SU-DHL-6 (cell line): ENCODE results near the gene NFIB.

Experiments used
- H2AFZ ChIP-seq: fragments of 200-600 bp; sonication (generic); 2 replicates; pipeline ENCODE4 v1.6.1; 2014; ENCODE audit warnings: low read depth, mild to moderate bottlenecking, moderate library complexity, mixed read lengths, antibody characterized with exemption, low read length; ENCODE audit not compliant: severe bottlenecking
- H3F3A ChIP-seq: fragments of 200-600 bp; shearing (Covaris generic); 2 replicates; pipeline ENCODE4 v1.6.0; 2016; ENCODE audit warnings: antibody characterized with exemption, mild to moderate bottlenecking; ENCODE audit not compliant: insufficient read depth
- H3K27ac ChIP-seq: fragments of 200-600 bp; sonication (generic); 2 replicates; pipeline ENCODE4 v1.5.1; 2016; ENCODE audit warnings: low read depth, mild to moderate bottlenecking, low read length, moderate library complexity, mixed read lengths
- H3K27me3 ChIP-seq: fragments of 200-600 bp; sonication (generic), shearing (Covaris generic); 2 replicates; pipeline ENCODE4 v1.6.0; 2014; ENCODE audit warnings: mild to moderate bottlenecking, low read length
- H3K36me3 ChIP-seq: fragments of 200-600 bp; sonication (generic); 2 replicates; pipeline ENCODE4 v1.6.1; 2014; ENCODE audit warnings: mild to moderate bottlenecking, low read length, mixed read lengths
- H3K4me2 ChIP-seq: fragments of 300-600, 200-600 bp; shearing (Covaris generic), sonication (generic); 2 replicates; pipeline ENCODE4 v1.6.0; 2014; ENCODE audit warnings: low read length, low read depth, mild to moderate bottlenecking; ENCODE audit not compliant: poor library complexity, severe bottlenecking
- H3K4me3 ChIP-seq: fragments of 200-600 bp; sonication (generic); 2 replicates; pipeline ENCODE4 v1.5.1; 2014; ENCODE audit warnings: antibody characterized with exemption, low read length, mild to moderate bottlenecking, mixed read lengths; ENCODE audit not compliant: insufficient read depth, poor library complexity, severe bottlenecking
- H3K79me2 ChIP-seq: fragments of 200-600 bp; sonication (generic); 2 replicates; pipeline ENCODE4 v1.6.1; 2014; ENCODE audit warnings: mild to moderate bottlenecking, low read length, moderate library complexity; ENCODE audit not compliant: insufficient read depth
- H3K9ac ChIP-seq: fragments of 200-600 bp; sonication (generic); 2 replicates; pipeline ENCODE4 v1.7.0; 2014; ENCODE audit warnings: mild to moderate bottlenecking, low read length
- H3K9me2 ChIP-seq: fragments of 200-600 bp; sonication (generic); replicated peaks from 2 replicates; pipeline ENCODE4 v1.6.1; 2014; ENCODE audit warnings: low read length; ENCODE audit not compliant: insufficient read depth
- H3K9me3 ChIP-seq: fragments of 200-600 bp; sonication (generic); 2 replicates; pipeline ENCODE4 v1.6.1; 2014; ENCODE audit warnings: low read length, mixed read lengths; ENCODE audit not compliant: insufficient read depth
- H4K20me1 ChIP-seq: fragments of 200-600 bp; sonication (generic); 2 replicates; pipeline ENCODE4 v1.6.1; 2014; ENCODE audit warnings: low read depth, mild to moderate bottlenecking, antibody characterized with exemption, low read length, moderate library complexity, mixed read lengths
- EZH2phosphoT487 ChIP-seq: fragments of 200-600 bp; sonication (generic), shearing (Covaris generic); conservative IDR thresholded peaks from 2 replicates; pipeline ENCODE4 v1.6.1; 2018; ENCODE audit warnings: mild to moderate bottlenecking, antibody characterized with exemption, low read length, moderate library complexity, mixed read lengths
- TF ChIP-seq, protein P1 (sequence below): fragments of 200-600 bp; sonication (generic); IDR thresholded peaks from one replicate; pipeline ENCODE4 v1.5.1; 2017; ENCODE audit warnings: antibody characterized with exemption, mild to moderate bottlenecking, low read length, moderate library complexity; ENCODE audit not compliant: insufficient read depth, poor library complexity, severe bottlenecking

Gene NFIB

GRCh38 chr9:14140096-14140697, 173.7 kb downstream of the NFIB start:
- no peaks in the 10 kb centered on the region for H3K36me3 ChIP-seq
- no peak overlapping the region for H3K4me2 ChIP-seq
- no peaks in the 10 kb centered on the region for H3K9me2 ChIP-seq
- no peak for TF ChIP-seq EZH2phosphoT487
- H3K9ac ChIP-seq: no peak overlapping the region
- no peak overlapping the region for H3K4me3 ChIP-seq
- no peaks in the 10 kb centered on the region for H3K27me3 ChIP-seq
- no peaks in the 10 kb centered on the region for H3K9me3 ChIP-seq
- H3K79me2 ChIP-seq: no peaks in the 10 kb centered on the region
- H4K20me1 ChIP-seq: no peaks in the 10 kb centered on the region
- no peaks in the 10 kb centered on the region for H3F3A ChIP-seq
- H2AFZ ChIP-seq: no peak overlapping the region
- no peak overlapping the region for H3K27ac ChIP-seq

DNA sequence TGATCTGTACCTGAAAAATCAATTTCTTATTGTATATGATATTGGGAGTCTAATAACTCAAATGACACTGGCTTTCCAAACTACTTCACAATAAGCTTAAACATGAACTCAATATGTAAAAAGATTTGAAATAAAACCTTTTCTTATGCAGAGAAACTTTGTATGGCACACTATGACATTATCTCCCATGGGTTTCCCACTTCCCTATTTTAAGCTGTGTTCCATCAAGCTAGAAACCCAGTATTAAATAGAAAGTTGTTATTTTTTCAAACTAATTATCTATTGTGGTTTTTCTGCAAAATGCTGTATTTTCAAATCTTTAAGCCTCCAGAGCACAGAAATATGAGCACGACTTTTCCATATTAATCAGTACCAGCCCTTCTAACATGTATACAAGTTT, 174.7 kb downstream of the NFIB start:
- H3K9ac ChIP-seq: no peak overlapping the region
- no peak overlapping the region for H2AFZ ChIP-seq
- no peaks in the 10 kb centered on the region for H3K79me2 ChIP-seq
- H3K27me3 ChIP-seq: no peaks in the 10 kb centered on the region
- TF ChIP-seq EZH2phosphoT487: no peak
- TF ChIP-seq, protein P1, sequence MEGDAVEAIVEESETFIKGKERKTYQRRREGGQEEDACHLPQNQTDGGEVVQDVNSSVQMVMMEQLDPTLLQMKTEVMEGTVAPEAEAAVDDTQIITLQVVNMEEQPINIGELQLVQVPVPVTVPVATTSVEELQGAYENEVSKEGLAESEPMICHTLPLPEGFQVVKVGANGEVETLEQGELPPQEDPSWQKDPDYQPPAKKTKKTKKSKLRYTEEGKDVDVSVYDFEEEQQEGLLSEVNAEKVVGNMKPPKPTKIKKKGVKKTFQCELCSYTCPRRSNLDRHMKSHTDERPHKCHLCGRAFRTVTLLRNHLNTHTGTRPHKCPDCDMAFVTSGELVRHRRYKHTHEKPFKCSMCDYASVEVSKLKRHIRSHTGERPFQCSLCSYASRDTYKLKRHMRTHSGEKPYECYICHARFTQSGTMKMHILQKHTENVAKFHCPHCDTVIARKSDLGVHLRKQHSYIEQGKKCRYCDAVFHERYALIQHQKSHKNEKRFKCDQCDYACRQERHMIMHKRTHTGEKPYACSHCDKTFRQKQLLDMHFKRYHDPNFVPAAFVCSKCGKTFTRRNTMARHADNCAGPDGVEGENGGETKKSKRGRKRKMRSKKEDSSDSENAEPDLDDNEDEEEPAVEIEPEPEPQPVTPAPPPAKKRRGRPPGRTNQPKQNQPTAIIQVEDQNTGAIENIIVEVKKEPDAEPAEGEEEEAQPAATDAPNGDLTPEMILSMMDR: no peak
- H3K4me2 ChIP-seq: no peak overlapping the region
- no peak overlapping the region for H3K4me3 ChIP-seq
- H3K36me3 ChIP-seq: no peaks in the 10 kb centered on the region
- H3K27ac ChIP-seq: no peak overlapping the region
- H3K9me2 ChIP-seq: no peaks in the 10 kb centered on the region
- no peaks in the 10 kb centered on the region for H4K20me1 ChIP-seq
- no peaks in the 10 kb centered on the region for H3K9me3 ChIP-seq
- H3F3A ChIP-seq: no peaks in the 10 kb centered on the region

DNA sequence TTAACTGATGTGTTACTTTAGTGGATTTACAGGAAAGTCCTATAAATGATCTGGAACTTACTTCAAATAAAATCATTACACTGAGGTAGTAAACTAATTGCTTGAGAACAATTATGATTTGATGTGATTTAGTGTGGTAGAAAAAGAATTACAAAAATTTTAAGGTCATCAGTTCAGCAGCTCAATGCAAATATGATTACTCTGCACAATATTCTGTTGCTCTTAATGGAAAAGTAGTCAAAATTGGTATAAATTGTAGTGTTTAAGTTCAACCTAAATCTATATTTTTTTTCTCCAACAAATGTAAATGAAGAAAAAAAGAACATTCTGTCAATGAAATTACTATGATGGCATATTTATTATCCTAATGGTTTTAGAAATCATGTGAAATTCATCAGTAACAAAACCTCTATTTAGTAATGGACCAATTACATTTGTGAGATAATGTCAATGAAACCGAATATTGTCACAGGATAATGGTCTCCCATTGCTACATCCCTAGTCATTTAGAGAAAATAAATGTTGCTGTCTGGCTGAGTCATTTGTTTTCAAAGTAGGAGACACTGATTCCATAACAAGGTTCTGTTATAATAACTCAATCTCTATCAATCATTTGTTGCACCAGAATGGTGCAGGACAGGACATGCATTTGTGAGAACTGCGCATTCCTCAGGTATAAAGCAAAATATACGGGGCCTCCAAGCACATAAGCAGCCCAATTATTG, 177.1 kb downstream of the NFIB start:
- Histone ChIP-seq H3K36me3 (no peaks in the 10 kb centered on the region), H3K4me2 (no peak overlapping the region)

More for the DNA sequence above, 177.1 kb downstream of the NFIB start:
- H3K4me3 ChIP-seq: no peak overlapping the region
- H3K9me3 ChIP-seq: no peaks in the 10 kb centered on the region
- H3F3A ChIP-seq: no peaks in the 10 kb centered on the region
- 0 out of 2 replicates have a peak, but pooled peaks cover 1% of the 10 kb centered on the region for H3K9me2 ChIP-seq
- H2AFZ ChIP-seq: no peak overlapping the region
- H3K79me2 ChIP-seq: no peaks in the 10 kb centered on the region
- no peak for TF ChIP-seq EZH2phosphoT487
- TF ChIP-seq, protein P1: no peak
- no peak overlapping the region for H3K27ac ChIP-seq
- H4K20me1 ChIP-seq: no peaks in the 10 kb centered on the region
- H3K9ac ChIP-seq: no peak overlapping the region
- H3K27me3 ChIP-seq: no peaks in the 10 kb centered on the region; the same call in 1 of the 2 replicates
